Dermis blood vessel endothelial cell (primary cell): ENCODE results near the gene RBFA. TPM values are rescaled to one million over a fixed set of nuclear protein-coding genes. Genes with fewer than 3 reads are reported as not detected.

Experiments
- DNase-seq: peaks from one replicate; pipeline ENCODE4 v3.0.0; 2010
- total RNA-seq: library from RNA; depleted of rRNA; stranded (reverse); fragments of >200 nt; gene quantifications from 2 replicates; pipeline ENCODE4 v1.2.3, GENCODE V29; 2014

The RBFA gene
- total RNA-seq, 1 donor from 2014 or later, result 17.2 TPM

- DNase-seq, result no peak
Measured at GRCh38 chr18:80029690-80030089, 4.5 kb upstream of the RBFA start.

- peak; percentile 37 for DNase-seq
Measured at GRCh38 chr18:80033181-80034067, 810 bp upstream of the RBFA start.

GRCh38 chr18:80034852-80035406 is 695 bp downstream of the RBFA start:
- DNase-seq, result peak; percentile 29

- DNase-seq, result no peak
Measured at GRCh38 chr18:80035997-80036396, 1.8 kb downstream of the RBFA start.

- DNase-seq, result no peak
Measured at GRCh38 chr18:80037300-80037699, 3.1 kb downstream of the RBFA start.

GRCh38 chr18:80037869-80038630 is 3.8 kb downstream of the RBFA start:
- no peak for DNase-seq

GRCh38 chr18:80040515-80040914 is 6.3 kb downstream of the RBFA start:
- no peak for DNase-seq

- no peak for DNase-seq
Measured at GRCh38 chr18:80041424-80041823, 7.2 kb downstream of the RBFA start.

GRCh38 chr18:80042785-80043184 is 8.6 kb downstream of the RBFA start:
- DNase-seq, result no peak

GRCh38 chr18:80044072-80044471 is 9.8 kb downstream of the RBFA start:
- DNase-seq, result no peak

- DNase-seq, result no peak
Measured at GRCh38 chr18:80046011-80046410, 11.8 kb downstream of the RBFA start.

GRCh38 chr18:80046431-80046830 is 12.2 kb downstream of the RBFA start:
- no peak for DNase-seq

- DNase-seq, result no peak
Measured at GRCh38 chr18:80046961-80047541, 12.8 kb downstream of the RBFA start.

GRCh38 chr18:80050797-80051196 is 16.6 kb downstream of the RBFA start:
- no peak for DNase-seq

- no peak for DNase-seq
Measured at GRCh38 chr18:80056095-80056494, 21.9 kb downstream of the RBFA start.

- DNase-seq, result no peak
Measured at GRCh38 chr18:80059945-80060344, 25.7 kb downstream of the RBFA start.

GRCh38 chr18:80065705-80066104 is 31.5 kb downstream of the RBFA start:
- DNase-seq, result no peak

GRCh38 chr18:80067321-80067720 is 33.1 kb downstream of the RBFA start:
- no peak for DNase-seq

- DNase-seq, result no peak
Measured at GRCh38 chr18:80067897-80068296, 33.7 kb downstream of the RBFA start.

- DNase-seq, result no peak
Measured at GRCh38 chr18:80068571-80069272, 34.5 kb downstream of the RBFA start.

GRCh38 chr18:80070825-80071224 is 36.6 kb downstream of the RBFA start:
- no peak for DNase-seq

- DNase-seq, result no peak
Measured at GRCh38 chr18:80074183-80074582, 39.9 kb downstream of the RBFA start.

GRCh38 chr18:80074697-80075096 is 40.5 kb downstream of the RBFA start:
- no peak for DNase-seq
